ENCODE measurements around the gene GHRH.

DNA sequence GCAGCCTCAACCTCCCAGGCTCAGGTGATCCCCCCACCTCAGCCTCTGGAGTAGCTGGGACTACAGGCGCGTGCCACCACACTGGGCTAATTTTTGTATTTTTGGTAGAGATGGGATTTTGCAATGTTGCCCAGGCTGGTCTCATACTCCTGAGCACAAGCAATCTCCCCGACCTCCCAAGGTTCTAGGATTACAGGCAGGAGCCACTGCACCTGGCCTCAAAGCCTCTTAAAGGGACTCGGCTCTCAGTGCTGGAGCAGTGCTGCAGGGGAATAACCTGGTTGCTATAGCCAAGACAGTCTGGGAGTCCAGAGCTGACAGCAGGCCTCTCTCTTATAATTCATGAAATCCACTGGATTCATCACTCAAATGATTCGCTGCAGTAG lies 17.0 kb downstream of the GHRH start:
- TF ChIP-seq POLR2A (IDR thresholded peaks at IDR 0.05), result no peak
- TF ChIP-seq, protein P1, sequence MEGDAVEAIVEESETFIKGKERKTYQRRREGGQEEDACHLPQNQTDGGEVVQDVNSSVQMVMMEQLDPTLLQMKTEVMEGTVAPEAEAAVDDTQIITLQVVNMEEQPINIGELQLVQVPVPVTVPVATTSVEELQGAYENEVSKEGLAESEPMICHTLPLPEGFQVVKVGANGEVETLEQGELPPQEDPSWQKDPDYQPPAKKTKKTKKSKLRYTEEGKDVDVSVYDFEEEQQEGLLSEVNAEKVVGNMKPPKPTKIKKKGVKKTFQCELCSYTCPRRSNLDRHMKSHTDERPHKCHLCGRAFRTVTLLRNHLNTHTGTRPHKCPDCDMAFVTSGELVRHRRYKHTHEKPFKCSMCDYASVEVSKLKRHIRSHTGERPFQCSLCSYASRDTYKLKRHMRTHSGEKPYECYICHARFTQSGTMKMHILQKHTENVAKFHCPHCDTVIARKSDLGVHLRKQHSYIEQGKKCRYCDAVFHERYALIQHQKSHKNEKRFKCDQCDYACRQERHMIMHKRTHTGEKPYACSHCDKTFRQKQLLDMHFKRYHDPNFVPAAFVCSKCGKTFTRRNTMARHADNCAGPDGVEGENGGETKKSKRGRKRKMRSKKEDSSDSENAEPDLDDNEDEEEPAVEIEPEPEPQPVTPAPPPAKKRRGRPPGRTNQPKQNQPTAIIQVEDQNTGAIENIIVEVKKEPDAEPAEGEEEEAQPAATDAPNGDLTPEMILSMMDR (IDR thresholded peaks at IDR 0.05), result no peak
